Activated CD8-positive, alpha-beta memory T cell treated with anti-CD3 and anti-CD28 coated beads, Interleukin-2, amount 50 U/mL, for 4 hours (primary cell): ENCODE results near the gene MYH11.
"Not testable (repeated sequence)": the region's sequence is repeated elsewhere in the genome, so short reads cannot be mapped to it uniquely, and the experiment has no call there.

Source experiments
- DNase-seq: peaks from one replicate; pipeline ENCODE4 v3.0.0-alpha.2; 2020

The MYH11 gene

DNA sequence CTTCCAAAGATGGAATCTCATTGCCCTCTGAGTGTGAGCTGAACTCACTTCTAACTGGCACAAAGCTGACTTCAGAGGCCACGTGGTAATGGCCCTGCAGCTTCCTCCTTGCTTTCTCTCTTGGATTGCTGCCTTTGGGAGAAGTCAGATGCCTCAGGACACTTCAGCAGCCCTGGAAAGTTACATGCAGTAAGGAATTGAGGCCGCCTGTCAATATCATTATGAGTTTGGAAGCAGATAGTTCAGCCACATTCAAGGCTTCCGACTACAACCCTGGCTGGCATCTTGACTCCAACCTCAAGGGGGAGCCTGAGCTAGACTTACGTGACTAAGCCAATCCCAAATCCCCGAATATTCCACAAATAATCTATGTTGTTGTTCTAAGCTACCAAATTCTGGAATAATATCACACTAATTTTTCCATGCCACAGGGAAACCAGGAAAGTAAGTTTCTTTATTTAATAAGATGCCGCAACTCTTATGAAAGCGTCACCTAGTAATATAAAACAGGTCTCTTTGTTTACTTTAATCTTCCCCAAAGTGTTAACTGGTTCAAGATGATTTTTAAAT is 18.0 kb upstream of the MYH11 start:
- no peak for DNase-seq

DNA sequence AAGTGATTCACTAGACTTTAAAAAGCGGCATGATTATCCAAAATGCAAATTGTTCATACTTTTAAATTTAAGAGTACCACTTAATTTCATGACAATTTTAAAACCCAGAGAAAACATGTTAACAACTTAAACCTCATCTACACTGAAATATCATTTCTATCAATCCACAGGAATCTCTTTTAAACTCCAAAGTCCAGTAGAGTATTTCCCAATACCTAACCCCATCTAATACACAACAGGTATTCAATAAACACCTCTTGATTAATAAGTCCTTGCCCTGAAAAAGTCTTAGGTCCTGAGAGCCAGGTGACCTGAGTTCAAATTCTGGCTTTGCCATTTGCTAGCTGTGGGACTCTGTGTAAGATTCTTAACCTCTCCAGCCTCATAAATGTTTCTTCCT is 16.9 kb upstream of the MYH11 start:
- no peak for DNase-seq

DNA sequence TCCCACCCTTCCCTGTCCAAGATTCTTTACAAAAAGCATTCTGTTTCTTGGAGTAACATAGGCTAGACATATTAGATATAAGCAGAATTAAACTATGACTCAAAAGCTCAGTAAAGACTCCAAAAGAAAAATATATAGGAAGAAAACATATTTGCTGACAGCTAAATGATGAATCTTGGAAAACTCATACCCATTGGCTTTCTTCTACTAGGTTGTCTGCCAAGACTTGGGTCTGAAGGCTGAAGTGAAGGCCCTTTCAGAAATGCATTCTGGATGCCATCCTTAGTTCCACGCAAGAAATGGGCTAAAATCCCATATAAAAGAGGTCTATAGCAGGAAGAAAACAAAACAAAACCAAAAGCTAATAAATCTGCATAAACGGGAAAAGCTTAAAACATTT is 16.5 kb upstream of the MYH11 start:
- no peak for DNase-seq

DNA sequence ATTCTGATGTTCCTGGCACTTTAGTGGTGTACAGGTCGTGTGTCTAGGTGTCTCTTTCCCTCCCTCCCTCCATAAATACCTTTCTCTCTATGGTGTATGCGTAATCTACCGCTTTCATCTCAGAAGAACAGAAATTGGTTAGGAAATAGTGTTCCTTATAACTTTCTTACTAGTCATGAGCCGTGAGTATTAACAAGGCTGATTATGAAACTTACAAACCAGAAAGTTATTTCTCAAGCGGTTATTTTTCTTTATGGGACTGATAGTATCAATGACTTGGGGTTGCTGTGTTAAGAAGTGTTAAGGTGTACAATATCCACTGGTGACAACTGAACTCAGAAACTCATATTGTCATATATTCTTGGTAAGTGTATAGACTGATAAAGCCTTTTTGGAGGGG is 13.2 kb upstream of the MYH11 start:
- no peak for DNase-seq

- no peak for DNase-seq
Observed at GRCh38 chr16:15866451-15866850, 9.6 kb upstream of the MYH11 start.

- no peak for DNase-seq
Observed at GRCh38 chr16:15865742-15866141, 8.9 kb upstream of the MYH11 start.

DNA sequence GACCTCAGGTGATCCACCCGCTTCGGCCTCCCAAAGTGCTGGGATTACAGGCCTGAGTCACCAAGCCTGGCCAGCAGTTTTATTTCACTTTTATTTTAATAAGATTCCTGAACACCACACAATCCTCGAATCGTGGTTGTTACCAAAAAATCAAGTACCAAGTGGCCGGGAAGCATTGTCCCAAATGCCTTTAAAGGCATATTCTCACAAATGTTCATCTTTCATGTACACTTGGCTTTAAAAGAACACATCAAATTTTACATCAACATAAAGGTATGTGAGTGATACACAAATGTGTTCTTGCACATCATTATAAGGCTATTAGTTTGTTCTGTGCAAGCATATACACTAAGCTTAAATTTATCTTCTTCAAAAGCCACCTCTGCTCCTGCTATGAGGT is 8.1 kb upstream of the MYH11 start:
- no peak for DNase-seq

DNA sequence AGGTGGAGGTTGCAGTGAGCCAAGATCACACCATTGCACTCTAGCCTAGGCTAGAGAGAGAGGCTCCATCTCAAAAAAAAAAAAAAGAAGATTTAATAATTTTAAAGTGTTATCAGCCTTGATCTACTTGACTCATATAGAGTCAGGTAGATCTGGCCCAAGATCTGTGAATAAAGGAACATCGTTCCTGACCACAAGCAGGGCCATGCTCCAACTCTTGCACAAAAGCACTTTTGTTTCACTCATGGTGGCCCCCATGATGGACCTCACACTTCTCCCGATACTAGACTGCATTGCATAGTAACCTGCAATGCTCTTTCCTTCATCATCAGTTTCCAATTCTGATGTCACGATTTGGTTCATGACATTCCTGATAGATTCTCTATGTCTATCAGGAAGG is 5.2 kb upstream of the MYH11 start:
- no peak for DNase-seq

- no peak for DNase-seq
Observed at GRCh38 chr16:15858921-15859668, 2.3 kb upstream of the MYH11 start.

DNA sequence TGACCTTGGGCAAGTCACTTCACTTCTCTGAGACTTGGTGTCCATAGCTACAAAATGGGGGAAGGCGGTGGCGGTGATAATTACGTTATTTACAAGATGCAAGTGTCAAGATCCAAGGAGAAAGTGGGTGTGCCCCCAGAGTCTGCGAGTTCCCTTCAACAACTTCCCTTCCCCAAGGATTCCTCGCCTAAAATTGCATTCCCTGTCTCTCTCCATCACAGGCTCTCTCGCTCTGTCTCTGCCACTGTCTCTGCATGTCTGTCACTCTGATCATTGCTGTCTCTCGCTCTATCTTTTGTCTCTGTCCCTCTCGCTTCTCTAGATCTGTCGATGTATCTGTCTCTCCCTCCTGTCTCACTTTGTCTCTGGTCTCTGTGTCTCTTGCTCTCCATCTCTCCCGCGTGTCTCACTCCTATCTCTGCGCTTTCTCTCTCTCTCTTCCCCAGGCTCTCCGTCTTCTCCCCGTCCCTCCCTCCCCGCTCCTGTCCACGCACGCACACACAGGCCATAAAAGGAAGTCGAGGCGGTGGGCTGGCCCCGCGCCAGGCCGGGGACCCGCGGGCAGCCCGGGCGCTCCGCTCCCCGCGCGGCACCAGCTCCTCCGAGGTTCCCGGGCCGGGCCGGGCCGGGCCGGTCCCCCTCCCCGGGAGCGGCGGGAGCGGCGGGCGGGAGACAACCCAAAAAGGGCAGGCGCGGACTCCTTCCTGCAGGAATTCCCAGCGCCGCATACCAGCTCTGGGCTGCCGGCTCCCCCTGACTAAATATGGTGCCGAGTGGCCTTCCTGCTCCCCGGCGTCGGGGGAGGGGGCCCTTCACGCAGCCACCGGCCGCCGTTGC is 1.1 kb upstream of the MYH11 start:
- DNase-seq = no peak

DNA sequence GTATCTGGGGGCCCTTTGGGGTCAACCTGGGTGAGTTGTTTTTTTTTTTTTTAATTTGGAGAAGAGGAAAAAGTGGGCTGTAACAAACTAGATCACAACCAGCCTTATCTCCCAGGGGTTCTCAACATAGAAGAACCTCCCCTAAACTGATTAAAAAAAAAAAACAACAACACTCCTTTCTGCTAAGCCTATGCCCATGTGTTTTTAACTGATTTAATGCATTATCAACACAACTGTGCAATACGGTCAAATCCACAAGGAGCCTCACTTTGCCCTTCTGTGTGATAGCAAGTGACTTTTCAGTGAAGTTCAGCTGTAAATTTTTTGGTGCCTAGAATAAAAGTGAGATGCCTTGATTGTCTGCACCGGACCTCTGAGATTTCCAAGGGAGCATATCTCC is 646 bp downstream of the MYH11 start:
- DNase-seq = no peak

DNA sequence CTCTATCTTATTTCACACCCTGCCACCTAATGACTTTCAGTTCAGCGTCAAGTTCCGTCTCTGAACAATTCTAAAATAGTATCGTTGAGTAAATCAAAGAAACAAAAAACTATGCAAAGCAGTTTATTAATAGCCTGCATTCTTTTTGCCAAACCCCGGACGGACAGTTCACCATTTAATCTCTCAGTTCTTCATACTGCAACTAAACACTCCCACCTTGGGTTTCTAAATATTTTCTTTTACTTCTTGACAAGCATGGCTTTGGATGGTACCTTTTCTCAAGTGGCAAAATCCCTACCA is 1.2 kb downstream of the MYH11 start:
- no peak for DNase-seq

DNA sequence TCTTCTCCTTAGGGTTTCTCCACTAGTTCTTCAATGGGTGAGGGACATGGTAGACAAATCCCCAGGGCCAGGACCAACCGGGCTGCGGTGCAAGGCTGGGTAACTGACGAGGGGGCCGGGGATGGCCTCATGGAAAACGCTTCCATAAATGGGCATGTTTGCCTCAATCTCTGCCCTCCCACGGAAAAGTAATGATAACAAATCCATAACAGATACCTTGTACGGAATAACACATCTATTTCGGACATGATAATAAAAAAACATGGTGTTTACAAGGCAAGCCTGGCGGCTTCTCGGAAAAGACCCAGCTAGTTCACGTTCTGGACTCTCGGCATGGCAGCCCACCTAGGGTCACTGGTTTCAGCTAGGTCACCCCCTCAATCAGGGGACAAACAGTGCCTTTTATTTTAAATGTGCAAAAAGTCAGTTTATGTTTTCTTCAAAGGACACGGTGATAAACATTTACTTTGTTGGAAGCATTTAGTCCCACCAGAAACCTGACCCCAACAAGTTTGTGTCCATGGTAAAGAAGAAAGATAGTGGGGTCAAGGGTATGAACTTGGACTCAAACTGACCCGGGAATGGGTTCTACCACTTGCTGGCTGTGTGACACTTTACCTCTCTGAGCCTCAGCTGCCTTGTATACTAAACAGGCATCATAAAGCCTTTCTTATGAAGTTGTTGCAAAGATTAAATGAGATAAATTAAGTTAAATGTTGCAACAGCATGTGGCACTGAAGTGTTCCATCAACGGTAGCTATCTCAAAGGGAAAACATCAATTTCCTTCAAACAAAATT is 1.7 kb downstream of the MYH11 start:
- DNase-seq = no peak

DNA sequence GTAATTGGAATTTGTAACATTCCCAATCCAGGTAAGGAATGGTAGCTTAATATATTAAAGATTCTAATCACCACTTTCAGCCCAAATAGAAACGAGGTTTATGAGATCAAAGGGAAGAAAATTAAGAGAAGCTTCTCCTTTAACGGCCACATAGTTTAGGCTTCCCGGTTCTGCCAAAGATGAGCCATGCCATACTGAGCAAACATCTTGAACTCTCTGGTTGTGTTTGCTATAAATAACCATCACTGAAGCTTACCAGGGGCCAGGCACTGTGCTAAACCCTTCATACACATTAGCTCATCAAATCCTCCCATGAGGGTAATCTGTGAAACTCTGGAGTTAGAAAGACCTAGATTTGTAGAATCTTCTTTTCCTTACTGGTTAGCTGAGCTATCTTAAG is 2.8 kb downstream of the MYH11 start:
- no peak for DNase-seq

- no peak for DNase-seq
Observed at GRCh38 chr16:15853021-15853420, 3.8 kb downstream of the MYH11 start.

DNA sequence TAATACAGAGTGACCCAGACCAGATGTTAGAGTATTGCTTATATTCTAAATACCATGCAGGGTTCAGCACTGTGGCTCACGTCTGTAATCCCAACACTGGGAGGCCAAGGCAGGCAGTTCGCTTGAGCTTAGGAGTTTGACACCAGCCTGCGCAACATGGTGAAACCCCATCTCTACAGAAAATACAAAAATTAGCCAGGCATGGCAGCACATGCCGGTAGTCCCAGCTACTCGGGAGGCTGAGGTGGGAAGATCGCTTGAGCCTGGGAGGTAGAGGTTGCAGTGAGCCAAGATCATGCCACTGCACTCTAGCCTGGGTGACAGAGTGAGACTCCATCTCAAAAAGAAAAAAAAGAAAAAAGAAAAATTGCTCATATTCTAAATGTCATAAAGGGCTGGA is 6.3 kb downstream of the MYH11 start:
- DNase-seq = not testable (repeated sequence)

- no peak for DNase-seq
Observed at GRCh38 chr16:15849209-15849981, 7.4 kb downstream of the MYH11 start.

GRCh38 chr16:15847611-15848175 is 9.1 kb downstream of the MYH11 start:
- DNase-seq = no peak

GRCh38 chr16:15846510-15846909 is 10.3 kb downstream of the MYH11 start:
- no peak for DNase-seq

DNA sequence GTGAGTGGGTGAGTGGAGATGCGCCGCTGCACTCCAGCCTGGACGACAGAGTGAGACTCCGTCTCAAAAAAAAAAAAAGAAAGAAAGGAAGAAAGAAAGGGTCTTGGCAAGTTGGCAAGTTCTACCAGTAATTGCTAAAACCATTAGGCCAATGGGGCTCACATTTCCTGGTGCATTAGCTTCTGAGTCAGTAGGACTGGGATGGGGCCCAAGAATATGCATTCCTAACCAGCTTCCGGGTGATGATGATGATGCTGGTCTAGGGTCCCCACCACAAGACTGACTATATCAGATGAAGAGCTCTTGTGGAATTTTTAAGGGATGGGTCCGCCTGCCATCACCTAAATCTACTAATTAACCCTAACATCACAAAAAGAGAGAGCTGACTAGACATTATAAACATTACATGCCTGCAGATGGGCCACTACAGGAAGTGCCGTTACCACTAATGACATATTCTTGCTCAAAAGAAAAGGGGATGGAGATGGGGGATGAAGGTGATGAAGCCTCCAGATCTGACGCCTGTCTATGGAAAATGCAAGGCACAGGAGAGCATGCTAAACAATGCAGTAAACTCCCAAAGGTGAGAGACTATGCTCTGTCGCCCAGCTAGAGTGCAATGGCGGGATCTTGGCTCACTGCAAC is 13.1 kb downstream of the MYH11 start:
- no peak for DNase-seq

- not testable (repeated sequence) for DNase-seq
Observed at GRCh38 chr16:15839204-15839603, 17.6 kb downstream of the MYH11 start.

DNA sequence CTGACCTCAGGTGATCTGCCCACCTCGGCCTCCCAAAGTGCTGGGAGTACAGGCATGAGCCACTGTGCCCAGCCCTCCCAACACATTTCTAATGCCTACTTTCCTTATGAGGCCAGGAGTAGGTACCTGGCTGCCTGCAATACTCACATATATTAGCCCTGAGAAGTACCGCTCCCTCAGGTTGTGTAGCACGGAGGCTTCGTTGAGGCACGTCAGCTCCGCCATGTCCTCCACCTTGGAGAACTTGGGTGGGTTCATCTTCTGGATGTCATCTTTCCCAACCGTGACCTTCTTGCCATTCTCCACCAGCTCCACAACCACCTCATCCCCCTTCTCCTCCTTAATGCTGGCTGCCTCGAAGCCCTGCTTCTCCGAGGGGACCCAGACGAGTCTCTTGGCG is 19.1 kb downstream of the MYH11 start:
- no peak for DNase-seq
